GM18858 (cell line): ENCODE results near the gene MPPED1.

Experiments used
- ATAC-seq: cut with Tn5 transposase; IDR thresholded peaks from one replicate; pipeline ENCODE4 v1.9.1; 2021; ENCODE audit not compliant: unreplicated experiment

The MPPED1 gene

GRCh38 chr22:43491177-43491576 lies 79.4 kb downstream of the MPPED1 start:
- ATAC-seq: no peak

- no peak for ATAC-seq
Observed at GRCh38 chr22:43491737-43492136, 79.9 kb downstream of the MPPED1 start.

DNA sequence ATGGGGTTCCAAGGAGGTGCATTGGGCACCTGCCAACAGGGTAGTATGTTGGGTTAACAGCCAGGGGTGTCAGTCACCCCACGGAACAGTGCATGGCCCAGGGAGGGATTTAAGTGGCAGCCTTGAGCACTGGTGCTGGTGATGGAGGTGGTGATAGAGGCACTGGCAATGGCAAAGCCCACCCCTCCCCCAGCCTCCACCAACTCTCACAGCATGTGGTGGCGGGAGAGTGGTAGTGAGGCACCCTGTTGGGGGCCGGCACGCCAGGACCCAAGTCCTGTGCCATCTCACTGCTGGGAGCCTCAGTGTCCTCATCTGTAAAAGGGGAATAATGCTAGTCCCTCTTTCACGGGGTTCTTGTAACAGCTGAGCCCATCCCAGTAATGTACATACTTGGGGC lies 81.5 kb downstream of the MPPED1 start:
- ATAC-seq: no peak

DNA sequence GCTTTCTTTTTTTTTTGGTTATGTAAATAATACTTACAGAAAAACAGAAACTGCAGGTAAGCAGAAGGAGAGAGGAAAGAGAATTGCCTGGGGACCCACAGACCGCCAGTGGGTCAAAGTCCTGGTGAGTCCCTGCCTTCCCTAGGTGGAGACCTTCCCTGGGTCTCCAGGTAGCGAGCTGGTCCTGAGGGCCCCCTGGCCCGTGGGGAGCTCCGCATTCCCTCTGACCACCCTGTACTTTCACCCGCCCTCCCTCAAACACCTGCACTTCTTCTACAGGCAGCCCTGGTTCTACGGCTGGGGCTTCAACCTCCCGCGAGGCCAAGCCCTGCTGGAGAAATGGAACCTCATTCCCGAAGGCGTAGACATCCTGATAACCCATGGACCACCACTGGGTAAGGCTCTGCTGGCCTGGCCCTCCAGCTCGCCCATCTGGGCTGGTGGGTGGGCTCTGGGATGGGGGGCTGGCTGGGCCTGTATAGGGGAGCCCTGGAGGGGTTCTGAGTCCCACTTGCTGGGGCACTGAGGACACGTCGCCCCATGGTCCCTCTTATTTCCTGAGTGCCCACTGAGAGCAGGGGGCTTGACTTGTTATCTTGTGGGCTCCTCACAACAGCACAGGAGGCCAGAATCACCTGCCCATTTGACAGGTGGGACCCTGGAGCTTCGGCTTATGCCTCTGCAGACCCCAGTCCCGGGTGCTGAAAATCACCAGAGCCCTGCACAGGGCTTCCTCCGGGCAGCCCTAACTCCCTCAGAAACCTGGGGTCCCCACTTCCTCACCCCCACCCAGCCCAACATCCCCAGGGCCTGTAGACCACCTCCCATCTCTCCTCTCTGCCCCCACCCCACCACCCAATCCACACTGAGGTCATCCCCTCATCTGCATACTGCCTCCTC lies 86.4 kb downstream of the MPPED1 start:
- no peak for ATAC-seq

DNA sequence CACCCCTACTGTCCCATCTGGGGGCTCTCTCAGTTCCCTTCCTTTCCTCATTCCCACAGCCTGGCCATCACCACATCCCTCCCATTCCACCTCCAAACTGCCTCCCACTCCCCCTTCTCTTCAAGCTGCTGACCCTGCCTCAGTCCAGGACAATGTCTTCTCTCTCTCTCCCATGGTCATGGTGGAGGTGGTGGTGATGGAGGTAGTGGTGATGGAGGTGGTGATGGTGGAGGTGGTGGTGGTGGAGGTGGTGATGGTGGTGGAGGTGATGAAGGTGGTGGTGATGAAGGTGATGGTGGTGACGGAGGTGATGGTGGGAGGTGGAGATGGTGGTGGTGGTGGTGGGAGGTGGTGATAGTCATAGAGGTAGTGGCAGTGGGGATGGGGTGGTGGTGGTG lies 87.0 kb downstream of the MPPED1 start:
- ATAC-seq: no peak

DNA sequence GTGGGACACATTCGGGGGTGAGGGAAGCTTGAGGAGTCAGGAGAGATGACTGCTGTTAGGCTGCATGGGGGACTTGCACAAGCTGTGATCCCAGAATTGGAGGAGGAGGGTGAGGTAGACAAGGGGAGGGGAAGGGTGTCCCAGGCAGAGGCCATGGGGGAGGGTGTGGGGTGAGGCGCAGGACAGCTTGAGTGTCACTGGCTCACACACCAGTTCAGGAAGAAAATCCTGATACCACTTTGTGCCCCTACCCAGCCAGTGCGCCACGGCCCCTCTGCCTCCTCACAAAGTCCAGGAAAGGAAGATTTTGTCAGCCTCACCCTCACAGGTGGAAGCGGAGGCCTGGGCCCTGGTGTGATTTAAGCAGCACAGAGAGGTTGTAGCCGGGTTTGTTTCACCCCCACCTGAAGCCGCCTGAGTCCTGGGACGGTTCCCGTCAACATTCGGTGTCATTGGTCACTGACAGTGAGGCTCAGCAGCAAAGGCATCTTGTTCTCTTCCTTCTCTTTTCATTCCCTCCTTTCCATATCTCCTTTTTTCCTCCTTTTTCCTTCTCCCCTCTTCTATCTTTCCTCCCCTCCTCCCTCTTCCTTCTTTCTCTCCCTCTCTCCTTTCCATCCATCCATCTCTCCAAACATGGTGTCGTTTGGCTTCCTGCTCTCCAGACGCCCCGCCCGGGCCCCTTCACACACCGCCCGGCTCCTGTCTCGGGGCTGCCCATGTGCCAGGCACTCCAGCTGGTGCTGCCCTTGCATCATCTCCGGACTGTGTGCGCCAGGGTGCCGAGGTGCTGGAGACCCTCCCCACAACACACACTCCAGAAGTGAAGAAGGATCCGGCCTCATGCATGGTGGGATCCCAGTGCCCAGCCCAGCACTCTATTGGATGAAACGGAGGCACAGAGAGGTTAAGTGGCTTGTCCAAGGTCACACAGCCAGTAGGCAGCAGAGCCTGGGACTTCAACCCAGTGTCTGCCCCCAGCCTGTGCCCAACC lies 89.3 kb downstream of the MPPED1 start:
- ATAC-seq: no peak

DNA sequence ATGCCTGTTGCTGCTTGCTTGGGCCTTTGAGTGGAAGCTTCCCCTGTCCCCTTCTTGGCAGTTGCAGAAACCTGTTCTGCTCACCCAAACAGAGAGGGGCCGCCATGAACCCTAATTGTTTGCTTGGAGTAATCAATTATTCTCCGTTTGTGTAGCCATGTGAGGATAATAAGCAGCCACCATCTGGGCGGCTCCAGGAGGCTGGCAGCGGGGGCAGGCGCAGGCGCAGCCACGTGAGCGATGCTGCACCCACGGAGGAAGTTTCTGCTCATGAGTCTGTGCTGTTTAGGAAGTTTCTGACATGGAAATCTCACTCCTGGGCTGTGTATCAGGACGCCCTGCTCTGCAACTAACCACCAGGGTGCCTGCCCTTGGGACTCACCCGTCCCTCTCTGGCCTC lies 90.1 kb downstream of the MPPED1 start:
- ATAC-seq: no peak

DNA sequence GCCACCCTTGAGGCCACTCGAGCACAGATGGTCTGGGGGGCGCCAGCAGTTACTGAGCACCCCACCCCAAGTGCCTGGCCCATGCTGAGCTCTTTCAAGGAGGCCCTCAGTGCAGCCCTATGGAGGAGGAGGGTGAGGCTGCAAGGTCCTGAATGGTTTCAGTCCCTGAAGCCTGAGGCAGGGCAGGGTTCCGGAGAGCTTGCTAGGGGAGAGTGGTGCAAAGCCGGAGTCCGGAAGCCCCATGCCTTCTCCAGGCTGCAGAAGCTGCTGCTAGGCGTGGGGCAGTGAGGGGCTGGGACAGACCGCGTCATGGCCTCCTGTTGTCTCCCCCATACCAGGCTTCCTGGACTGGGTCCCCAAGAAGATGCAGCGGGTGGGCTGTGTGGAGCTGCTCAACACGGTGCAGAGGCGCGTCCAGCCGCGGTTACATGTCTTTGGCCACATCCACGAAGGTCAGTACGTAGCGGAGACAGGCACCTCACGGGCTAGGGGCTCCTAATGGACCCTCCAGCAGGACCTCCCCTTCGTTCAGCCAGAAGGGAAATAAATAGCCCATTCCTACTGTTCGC lies 90.6 kb downstream of the MPPED1 start:
- no peak for ATAC-seq

GRCh38 chr22:43504068-43504467 lies 92.3 kb downstream of the MPPED1 start:
- no peak for ATAC-seq

DNA sequence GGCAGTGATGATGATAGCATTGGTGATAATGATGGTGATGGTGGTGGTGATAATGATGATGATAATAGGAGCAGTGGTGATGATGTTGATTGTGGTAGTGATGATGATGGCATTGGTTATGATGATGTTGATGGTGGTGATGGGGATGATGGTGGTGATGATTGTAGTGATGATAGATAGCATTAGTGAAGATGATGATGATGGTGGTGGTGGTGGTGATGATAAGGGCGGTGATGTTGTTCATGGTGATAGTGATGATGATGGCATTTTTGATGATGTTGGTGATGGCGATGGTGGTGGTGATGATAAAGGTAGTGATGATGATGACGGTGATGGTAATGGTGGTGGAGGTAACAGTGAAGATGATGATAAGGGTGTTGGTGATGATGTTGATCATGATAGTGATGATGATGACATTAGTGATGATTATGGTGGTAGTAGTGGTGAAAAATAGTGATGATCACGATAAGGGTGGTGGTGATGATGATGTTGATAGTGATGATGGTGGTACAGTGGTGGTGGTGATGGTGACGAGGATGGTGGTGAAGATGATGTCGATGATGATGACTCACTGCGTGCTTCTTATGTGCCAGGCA lies 93.0 kb downstream of the MPPED1 start:
- no peak for ATAC-seq

- no peak for ATAC-seq
Observed at GRCh38 chr22:43505423-43505822, 93.6 kb downstream of the MPPED1 start.

GRCh38 chr22:43505896-43506295 lies 94.1 kb downstream of the MPPED1 start:
- no peak for ATAC-seq

- no peak for ATAC-seq
Observed at GRCh38 chr22:43506487-43506886, 94.7 kb downstream of the MPPED1 start.

DNA sequence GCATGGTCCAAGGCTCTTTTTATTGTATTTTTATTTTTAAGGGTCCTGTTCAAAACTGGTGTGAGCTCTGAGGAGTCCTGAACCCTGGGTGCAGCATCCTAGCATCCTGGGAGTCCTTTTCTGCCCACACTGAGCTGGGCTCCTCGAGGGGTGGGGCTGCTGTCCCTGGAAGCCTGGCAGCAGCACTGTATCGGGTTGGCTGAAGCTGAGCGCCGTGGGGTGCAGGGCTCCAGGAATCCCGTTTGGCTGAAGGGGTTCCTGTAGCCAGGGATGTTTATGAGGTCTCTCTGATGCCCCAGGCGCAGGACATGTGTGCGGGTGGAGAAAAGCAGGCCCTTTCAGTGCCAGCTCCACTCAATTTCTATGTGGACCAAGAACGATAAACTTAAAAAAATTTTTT lies 95.4 kb downstream of the MPPED1 start:
- ATAC-seq: no peak

GRCh38 chr22:43508489-43508888 lies 96.7 kb downstream of the MPPED1 start:
- ATAC-seq: no peak

DNA sequence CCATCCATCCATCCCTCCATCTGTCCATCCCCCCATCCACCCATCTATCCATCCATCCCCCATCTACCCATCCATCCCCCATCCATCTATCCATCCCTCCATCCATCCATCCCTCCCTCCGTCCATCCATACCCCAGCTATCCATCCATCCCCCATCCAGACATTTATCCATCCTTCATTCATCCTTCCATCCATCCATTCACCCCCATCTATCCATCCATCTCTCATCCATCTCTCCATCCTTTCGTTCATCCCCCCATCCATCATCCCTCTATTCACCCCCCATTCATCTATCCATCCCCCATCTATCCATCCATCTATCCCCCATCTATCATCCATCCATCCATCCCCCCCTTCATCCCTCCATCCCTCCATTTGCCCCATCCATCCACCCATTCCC lies 97.5 kb downstream of the MPPED1 start:
- no peak for ATAC-seq

DNA sequence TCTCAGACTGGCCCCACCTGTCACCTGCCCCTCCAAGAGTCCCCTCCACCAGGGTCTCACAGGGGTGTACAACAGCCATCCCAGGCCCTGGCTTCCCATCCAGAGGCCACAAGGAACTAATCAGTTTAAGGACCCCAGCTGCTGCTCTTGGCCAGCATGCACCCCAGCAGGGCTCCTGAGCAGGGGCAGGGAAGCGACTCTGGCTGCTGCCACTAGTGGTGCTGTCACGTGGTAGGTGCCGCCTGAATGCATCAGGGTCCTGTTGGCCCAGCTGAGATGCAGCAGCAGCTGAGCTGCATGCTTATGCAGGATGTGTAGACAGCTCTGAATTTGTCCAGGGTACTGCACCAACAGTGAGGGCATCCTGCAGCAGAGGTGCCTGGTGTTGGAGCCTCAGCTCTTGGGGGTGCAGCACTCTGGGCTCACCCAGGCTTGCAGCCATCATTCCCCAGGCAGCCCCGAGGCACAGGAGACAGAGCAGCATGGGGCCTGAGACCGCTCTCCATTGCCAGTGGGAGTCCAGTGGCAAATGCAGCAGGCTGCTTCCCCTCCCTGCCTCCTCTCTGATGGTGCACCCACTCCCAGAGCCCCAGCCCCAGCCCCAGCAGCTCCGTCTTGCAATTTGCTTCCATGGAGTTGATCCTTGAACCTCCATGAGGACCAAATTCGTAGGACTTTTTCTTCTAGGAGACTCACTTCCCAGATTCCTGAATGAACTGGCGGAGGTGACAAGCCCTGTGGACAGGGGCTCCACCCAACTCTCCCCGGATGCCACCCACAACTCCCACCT lies 98.7 kb downstream of the MPPED1 start:
- no peak for ATAC-seq

DNA sequence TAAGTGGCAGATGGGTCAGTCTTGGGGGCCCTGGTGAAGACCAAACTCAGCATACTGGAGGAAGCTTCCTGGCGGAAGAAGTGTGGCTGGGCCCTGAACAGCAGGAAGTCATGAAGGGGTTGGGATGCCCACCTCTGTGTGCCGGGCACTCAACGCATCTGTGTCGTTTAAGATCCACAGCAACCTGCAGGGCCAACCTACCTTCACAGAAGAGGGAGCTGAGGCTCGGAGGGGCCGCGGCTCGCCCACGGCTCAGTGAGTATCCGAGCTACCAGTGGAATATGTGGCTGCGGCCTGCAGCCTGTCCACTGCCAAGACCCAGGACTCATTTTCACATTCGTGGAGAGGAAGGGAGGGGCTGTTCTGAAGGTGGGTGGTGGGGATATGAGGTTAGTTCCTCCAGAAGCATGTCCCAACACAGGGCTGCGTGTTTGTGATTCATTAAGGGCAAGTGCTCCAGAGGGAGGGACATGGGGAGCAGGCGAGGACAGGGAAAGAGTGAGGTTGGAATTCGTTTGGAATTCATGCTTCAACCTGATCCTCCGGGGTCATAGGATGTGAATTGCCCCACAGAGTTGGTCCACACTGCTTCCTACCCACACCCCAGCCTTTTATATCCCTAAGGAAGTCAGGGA lies 99.6 kb downstream of the MPPED1 start:
- no peak for ATAC-seq

GRCh38 chr22:43512279-43512678 lies 100.5 kb downstream of the MPPED1 start:
- ATAC-seq: no peak
